ENCODE measurements around the gene CHRNG.

The CHRNG gene

DNA sequence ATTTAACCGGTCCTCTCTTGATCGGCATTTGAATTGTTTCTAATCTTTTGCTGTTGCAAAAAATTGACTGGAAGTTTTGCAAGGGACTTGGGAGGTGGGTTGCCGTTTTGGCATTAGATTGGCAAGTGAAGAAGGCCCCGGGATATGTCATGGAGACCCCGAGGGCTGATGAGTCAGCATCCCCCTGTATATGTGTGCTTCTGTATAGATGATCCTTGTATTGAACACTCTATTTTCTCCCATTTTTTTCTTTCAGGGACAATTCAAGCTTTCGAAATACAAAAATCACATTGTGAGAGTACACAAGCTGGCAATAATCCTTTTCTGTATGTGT, 41.1 kb downstream of the CHRNG start:
- no peak for DNase-seq

DNA sequence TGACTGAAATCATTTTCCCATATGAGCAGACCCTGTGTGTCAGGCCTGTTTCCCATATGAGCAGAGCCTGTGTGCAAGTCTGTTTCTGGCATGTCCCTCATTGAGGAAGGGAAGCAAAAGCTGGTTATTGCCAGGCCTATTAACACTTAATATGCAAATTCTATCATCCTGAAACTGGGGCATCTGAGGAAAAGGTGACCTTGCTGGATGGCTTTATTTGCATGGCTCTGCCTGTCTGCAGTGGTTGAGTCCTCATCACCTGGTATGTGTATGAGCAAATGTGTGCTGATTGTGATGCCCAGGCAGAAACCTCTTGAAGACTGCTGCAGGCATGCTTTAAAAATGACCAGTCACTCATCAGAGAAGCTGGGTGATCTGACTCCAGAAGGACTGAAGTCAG, 42.2 kb downstream of the CHRNG start:
- DNase-seq = no peak

DNA sequence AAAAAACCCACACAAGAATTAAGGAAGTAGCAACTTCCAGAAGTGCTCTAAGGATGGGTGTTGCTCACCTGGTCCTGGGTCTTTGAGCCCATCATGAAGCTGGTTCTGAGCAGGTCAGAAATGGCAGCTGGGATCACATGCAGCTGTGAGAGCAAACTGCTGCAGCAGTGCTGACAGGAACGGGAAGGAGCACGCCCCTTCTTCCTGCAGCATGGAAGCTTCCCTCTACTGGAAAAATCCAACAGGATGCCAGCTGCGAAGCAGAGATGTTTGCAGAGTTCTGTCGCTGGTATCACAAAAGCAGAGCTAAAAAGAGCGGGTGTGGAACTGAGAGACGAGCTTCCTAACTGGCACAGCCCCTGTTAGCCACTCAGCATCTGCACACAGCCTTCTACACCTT, 44.7 kb downstream of the CHRNG start:
- no peak for DNase-seq

DNA sequence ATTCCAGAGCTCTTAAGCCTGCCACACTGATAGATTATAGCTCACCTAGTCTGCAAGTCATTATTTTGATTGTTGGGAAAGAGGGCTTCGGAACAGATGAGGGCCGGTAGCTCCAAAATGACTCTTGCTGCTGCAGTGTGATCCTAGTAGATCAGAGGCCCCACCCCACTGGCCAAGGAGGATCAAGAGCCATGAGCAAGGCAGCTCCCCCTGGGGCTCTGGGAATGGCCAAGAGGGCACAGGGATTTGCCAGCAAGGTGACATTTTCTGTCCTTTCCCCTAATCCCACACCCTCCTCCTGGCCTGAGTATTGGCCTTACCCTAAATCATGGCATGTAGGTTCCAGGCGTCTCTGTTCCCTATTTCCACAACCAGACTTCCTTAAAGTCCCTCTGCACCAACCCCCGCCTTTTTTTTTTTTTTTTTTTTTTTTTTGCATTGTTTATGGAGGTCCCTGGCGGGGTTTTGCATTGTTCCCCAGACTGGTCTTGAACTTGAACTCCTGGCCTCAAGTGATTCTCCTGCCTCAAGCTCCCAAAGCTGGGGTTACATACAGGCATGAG, 47.5 kb downstream of the CHRNG start:
- no peak for DNase-seq

DNA sequence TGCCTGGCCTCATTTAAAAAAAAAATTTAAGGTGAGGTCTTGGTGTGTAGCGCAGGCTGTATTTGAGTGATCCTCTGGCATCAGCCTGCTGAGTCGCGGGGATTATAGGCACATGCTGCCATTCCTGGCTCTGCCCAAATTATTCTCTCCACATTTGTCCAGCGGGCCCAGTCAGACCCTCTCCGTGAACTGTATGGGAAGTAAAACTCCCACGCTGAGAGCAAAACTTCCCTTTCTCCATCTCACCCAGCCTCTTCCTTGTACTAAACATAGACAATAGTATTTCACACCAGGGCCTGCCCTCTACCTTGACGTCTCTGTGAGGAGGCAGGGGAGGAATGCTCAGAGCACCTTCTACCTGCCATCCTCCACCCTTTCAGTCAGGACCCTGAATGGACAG, 48.0 kb downstream of the CHRNG start:
- no peak for DNase-seq

DNA sequence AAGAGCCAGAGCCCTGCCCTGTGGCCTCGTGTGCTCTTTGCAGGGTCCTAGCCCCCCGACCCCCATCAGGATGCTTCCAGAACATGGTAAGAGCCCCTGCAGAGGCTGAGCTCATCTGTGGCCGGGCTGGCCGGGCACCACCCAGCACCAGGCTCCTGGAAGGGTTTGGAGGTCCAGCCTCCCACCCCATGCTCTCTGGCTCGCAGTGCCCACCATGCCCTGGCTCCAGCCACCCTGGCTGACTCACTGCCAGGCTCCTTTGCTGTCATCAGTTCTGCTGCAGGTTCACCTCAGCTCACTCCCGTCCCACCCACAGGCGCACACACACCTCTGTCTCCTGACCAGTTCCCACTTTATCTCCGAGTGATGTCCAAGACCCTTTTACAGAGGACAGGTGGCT, 48.5 kb downstream of the CHRNG start:
- DNase-seq = no peak

DNA sequence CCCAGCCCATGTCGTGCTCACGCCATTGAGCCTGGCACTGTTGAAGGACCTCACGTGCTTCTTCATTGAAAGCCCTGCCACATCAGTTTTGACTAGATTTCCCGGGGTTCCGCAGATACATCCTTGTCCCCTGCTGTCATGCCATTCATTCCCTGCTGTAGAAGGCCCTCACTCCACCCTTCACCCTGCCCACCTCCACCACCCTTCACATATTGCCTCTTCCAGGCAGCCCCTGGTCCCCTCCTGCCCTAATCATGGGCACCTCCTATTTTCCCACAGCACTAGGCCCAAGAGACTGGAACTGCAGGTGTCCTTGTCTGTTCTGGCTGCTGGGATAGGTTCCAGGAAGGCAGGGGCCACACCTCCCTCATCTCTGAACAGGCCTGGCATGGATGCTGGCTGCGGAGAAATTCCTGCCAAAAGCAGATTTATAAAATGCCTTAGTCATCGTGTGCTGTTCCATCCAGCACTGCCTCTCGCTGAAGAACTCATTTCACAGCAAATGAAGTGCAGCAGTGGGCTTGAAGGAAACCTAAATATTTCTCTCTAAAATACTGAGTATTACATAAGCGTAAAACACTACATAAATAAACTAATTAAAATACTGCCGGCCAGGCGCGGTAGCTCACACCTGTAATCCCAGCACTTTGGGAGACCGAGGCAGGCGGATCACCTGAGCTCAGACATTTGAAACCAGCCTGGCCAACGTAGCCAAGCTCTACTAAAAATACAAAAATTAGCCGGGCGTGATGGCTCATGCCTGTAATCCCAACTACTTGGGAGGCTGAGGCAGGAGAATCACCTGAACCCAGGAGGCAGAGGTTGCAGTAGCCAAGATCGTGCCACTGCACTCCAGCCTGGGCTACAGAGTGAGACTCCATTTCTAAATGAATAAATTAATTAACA, 49.4 kb downstream of the CHRNG start:
- no peak for DNase-seq

DNA sequence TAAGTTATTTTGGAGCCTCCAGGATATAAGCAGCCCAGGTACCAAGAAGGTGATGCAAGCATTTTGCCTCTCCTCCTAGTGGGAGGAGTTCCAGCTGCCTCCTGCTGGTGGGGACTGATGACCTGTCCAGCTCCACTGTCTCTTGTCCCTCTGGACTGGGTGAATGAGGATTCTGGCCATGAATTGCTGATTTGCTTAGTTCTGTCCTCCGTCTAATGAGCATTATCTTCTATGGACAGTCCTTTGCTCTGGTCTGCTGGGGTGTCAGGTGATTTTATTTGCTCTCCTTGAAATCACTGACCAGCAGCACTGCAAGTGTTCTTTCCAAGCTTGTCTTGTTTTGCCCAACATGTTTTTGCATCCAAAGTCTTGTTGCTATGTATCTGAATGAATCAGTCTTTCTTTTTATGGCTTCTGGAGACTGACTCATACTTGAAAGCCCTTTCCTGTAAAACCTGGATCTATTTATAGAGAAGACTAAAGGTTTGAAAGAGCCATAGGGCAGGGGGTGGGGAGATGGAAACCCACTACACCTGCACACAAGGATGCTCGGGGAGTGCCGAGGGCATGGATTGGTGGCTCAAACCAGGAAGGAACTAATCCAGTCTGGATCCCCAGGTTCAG, 53.4 kb downstream of the CHRNG start:
- no peak for DNase-seq

DNA sequence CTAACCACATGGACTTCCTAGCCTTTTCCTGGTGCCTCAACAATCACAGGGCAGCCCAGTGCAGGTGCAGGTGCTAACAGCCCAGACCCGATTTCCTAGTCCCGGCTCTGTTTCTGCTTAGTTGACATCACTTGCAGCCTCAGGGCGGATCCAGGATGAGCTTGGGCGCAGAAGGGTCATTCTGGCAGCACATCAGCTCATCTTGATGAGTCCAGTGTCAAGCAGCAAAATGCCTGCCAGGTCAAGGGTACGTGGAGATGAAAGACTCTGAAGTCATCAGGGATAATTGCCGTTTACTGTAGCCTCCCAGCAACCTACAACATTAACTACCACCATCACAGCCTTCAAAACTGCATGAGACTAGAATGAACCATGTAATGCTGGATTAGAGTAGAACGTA, 54.5 kb downstream of the CHRNG start:
- DNase-seq = no peak
